Stimulated activated CD8-positive, alpha-beta memory T cell treated with anti-CD3 and anti-CD28 coated beads, Interleukin-12 subunit alpha, Interleukin-12 subunit beta, amount 100 ng/mL, for 4 hours (primary cell): ENCODE results near the gene PARD3B.

Experiments
- DNase-seq: peaks from one replicate; pipeline ENCODE4 v3.0.0-alpha.2; 2020; ENCODE audit warnings: low read depth

PARD3B gene

GRCh38 chr2:205056151-205056561, 510.9 kb downstream of the PARD3B start:
- no peak for DNase-seq

DNA sequence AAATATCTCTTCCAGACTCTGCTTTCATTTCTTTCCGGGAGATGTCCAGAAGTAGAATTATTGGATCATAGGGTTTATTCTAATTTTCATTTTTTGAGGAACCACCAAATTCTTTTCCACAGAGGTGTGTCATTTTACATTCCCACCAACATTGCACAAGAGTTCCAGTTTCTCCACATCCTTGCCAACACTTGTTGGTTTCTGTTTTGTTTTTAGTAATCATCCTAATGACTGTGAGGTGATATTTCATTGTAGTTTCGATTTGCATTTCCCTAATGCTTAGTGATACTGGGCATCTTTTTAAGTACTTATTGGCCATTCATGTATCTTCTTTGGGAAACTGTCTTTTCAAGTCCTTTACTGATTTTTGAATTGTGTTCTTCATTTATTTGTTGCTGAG, 513.1 kb downstream of the PARD3B start:
- DNase-seq: no peak

DNA sequence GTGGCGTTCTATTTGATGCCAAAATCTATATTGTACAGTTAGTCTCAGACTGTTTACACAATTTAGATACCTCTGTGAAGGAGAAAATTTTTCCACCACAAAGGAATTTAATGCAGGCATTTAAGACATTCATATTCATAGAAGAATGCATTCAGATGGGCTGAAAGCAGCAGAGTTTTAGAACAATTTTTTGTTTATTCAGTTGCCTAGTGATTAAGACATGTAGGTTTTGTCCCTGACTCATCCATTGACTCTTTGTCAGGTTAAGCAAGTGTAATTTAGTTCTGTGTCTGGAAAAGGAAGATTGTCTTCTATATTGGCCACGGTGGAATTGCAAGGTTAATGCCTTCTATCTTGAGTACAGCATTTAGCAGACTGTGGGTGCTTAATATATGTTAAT, 515.0 kb downstream of the PARD3B start:
- no peak for DNase-seq

GRCh38 chr2:205066081-205066480, 520.8 kb downstream of the PARD3B start:
- no peak for DNase-seq

DNA sequence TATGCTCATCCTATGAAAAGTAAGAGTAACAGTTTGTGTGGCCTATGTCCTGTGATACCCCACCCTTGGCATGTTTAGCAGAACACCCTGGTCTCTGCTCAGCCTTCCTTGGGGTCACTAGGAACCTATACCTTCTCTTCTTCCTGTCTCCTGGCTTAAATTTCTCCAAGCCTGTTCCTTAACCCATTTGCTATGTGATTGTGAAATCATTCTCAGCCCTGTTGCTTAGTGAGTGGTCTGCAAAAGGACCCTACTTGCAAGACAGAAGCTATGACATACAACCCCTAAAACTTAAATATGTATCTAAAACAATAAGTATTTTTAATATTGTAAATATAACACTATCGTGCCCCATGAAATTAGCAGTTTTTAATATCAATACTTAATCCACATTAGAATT, 524.7 kb downstream of the PARD3B start:
- DNase-seq: no peak

GRCh38 chr2:205070889-205071288, 525.6 kb downstream of the PARD3B start:
- no peak for DNase-seq

DNA sequence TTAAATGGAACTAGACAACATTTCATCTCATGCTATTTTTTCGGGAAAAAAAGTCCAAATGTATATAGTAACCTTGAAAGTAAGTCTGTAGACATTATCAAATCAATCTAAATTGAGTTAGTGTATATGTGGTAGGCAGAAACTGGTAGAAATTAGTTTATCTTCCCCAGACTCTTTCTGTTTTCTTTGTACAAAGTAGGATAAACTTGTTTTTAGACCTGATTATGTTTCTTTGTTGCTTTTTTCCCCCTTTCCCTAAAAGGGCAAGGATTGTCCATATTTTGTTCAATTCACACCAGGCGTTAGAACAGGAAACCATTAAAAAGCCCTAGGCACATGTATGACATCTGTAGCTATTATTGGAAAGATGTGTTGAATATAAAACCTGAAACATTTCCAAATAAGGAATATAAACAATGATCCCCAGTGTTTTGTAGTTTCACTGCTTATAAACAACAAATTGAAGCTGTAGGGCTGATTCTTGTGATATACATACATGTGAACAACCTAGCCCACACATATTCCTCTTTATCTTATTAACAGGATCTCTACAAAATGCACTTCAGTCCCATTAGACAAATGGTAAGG, 528.3 kb downstream of the PARD3B start:
- no peak for DNase-seq

DNA sequence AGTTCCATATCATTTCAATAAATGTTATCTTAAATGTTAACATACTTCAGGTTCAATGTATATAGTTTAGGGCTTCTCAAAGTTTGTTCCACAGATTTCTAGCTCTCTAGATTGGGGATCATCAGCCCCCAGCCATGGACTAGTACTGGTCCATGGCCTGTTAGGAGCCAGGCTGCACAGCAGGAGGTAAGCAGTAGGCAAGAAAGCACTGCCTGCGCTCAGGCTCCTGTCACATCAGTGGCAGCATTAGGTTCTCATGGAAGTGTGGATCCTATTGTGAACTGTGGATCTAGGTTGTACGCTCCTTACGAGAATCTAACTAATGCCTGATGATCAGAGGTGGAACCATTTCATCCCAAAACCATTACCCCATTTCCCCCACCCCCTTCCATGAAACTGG, 531.1 kb downstream of the PARD3B start:
- no peak for DNase-seq

GRCh38 chr2:205077159-205077558, 531.9 kb downstream of the PARD3B start:
- DNase-seq: no peak

- DNase-seq: no peak
These were observed 533.5 kb downstream of the PARD3B start for GRCh38 chr2:205078762-205079161.

GRCh38 chr2:205079173-205079572, 533.9 kb downstream of the PARD3B start:
- no peak for DNase-seq

- DNase-seq: no peak
These were observed 541.4 kb downstream of the PARD3B start for GRCh38 chr2:205086662-205087061.

GRCh38 chr2:205087862-205088261, 542.6 kb downstream of the PARD3B start:
- no peak for DNase-seq

DNA sequence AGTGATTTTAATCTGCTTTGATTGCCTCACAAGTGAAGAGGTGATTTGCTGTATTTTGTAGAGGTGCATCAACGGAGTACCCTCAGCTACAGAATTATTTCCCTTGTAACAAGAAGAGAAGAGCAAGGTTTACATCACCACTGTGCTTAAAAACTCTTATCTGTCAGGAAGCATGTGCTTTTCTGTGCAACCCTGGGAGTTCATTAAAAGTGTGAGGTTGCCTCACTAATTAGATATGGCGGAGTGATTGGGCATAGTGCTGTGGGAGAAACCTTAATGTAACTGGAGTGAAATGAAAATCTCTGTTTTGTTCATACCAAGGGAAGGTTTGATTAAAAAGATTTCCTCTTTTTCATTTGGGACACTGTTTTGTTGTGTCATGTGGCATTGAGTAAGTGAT, 544.7 kb downstream of the PARD3B start:
- DNase-seq: no peak

- no peak for DNase-seq
These were observed 546.1 kb downstream of the PARD3B start for GRCh38 chr2:205091411-205091810.

DNA sequence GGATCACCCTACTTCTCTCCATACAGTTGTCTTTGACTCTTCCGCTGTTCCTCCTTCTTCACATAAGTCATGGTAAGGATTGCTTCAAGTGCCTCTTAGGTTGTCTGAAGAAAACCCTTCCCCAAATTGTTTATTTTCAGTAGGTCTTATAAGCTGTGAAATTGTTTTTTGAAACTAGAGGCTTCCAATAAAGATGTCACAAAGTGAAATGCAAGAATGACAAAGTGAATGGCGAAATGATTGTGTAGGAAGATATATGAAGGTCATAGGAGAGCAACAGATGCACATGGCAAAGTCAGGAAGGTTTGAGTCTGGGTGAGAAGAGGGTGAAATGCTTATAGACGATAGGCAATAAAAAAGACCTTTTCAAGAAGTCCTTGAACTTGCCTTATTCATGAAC, 548.8 kb downstream of the PARD3B start:
- DNase-seq: no peak

DNA sequence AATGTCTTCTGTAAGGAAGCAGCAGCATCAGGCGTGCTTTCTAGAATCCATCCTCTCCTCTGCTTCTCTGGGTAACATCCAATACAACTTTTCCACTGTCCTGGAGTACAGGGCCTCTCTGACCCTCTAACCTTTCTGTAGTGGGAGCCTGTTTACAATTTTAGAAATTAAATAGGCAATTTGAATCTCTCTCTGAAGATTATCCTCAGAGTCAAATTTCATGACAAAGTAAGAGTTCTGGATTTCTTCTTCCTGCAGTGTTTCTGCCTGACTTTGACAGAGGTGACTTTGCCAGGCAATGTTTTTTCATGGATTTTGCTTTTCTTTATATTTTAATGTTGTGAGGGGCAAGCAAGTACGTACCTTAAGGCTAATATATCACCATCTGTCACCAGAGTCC, 558.4 kb downstream of the PARD3B start:
- DNase-seq: no peak

GRCh38 chr2:205107810-205108209, 562.5 kb downstream of the PARD3B start:
- no peak for DNase-seq

DNA sequence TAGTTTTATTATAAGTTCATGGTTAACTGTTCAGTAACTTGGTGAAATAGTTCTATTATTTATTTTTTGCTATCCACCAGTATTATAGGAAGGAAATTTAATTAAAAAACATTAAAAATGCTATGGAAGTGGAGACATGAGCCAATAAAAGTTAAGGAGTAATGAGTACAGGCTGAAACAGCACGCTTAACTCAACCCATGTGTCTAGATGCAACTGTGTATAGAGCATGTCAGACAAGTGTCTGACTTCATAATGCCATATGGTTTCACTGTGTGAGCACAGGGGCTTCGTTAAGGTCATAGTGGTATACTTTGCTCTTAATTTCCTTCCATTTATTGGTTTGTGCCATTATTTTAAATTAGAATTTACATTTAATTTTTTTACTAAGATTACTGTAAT, 570.2 kb downstream of the PARD3B start:
- no peak for DNase-seq

GRCh38 chr2:205117125-205117524, 571.9 kb downstream of the PARD3B start:
- DNase-seq: no peak

DNA sequence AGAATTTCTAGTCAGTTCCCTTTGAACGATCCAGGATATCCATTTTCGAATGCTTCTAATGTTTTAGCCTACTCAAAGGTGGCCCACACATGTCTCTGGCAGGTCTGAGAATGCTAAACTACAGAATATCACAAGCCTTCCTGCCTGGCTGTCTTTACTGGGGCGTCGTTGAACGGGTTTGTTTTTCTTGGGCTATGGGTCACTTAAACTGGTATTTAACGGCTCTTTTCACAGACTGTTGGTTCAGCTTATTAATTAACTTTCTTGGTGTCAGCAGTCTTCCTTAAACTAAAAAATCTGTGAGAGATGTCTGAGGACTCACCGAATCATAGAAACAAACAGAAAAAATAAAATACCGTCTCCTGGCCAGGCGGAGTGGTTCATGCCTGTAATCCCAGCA, 573.9 kb downstream of the PARD3B start:
- no peak for DNase-seq

DNA sequence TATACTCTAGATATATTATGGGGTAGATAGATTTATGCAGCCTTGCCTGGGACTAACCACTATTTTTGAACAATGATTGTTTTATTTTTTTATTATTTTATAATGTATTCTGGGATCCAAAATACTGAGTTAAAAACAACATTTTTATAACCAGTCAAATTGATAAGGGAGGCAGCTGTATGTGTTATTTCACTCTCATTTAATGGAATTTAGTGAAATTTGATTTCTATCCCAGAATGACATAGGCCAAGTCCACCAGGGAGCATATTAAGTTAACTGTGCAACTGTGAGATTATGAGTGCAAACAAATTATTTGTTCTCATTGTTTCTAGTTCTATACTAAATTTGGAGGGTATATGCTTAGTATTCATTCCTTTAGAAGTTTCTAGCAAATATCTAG, 583.5 kb downstream of the PARD3B start:
- no peak for DNase-seq

DNA sequence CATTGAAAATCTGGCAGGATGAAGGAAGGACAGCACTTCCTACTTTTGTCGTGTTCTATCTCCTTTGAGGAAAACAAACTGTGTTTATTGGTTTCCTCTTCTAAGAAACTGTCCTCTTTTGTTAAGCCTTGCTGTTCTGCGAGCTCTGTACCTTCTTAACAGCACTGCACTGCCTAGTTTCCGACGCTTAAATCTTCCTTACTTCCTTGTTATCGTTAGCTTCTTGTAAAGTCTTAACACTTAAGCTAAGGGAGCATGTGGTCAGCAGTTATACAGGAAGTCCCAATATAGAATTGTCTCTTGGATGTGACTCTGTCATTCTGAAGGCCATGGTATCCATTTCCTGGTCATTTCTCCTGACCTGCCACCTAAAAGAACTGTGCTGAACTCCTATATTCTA, 584.3 kb downstream of the PARD3B start:
- no peak for DNase-seq

DNA sequence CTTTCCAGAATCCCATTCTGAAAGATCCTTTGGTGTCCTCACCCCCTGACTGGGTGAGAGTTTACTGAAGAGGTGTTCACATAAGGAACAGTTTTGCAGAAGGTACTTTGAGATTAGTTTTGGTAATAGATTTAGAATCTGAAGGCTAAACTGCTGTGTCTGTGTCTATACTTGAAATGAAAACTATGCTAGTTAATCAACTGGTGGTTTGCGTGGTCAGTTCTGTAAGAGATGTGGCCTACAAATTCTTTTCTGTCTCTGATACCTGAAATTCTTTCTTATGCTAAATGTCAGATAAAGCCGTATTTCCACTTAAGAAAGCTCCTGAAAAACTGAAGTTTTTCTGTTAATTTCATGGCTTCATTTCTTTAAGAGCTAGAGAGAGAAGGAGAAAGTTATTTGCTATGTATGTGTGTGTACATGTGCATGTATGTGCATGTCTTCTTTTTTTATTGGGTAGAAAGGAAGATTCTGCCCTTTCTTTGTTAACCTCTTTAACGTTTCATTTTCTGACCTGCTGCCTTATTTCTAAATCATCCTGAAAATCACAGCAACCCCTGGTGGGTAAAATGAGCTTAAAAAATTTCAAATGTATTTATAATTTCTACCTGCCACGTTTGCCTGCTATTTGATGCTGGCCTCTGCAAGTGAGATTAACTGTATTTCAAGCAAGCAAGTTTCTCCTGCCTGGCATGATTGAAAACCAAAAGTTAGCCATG, 585.0 kb downstream of the PARD3B start:
- DNase-seq: no peak
